Gastroesophageal sphincter (tissue), 3 donors: ENCODE results near the gene GXYLT2.

ENCODE experiments used
- POLR2A ChIP-seq, 2 donors: fragments of 450-650 bp; IDR thresholded peaks; one replicate each; pipeline ENCODE4 v1.6.1; 2017; ENCODE audit warnings: antibody characterized with exemption in 2 of 2, mild to moderate bottlenecking in 2 of 2, moderate library complexity in 1 of 2
- POLR2AphosphoS5 ChIP-seq: sonication (generic); formaldehyde crosslinking; IDR thresholded peaks from one replicate; pipeline ENCODE4 v1.6.1; 2017; ENCODE audit warnings: antibody characterized with exemption
- TF ChIP-seq, protein P1 (sequence below), 4 experiments: fragments of 200-600 bp in 2 of 4; fragments of 450-650 bp in 2 of 4; sonication (generic) in 1 of 4; IDR thresholded peaks; one replicate each; pipeline ENCODE4 v1.5.1; 2017 to 2019; ENCODE audit warnings: antibody characterized with exemption in 4 of 4, mild to moderate bottlenecking in 2 of 4, moderate library complexity in 2 of 4

DNA sequence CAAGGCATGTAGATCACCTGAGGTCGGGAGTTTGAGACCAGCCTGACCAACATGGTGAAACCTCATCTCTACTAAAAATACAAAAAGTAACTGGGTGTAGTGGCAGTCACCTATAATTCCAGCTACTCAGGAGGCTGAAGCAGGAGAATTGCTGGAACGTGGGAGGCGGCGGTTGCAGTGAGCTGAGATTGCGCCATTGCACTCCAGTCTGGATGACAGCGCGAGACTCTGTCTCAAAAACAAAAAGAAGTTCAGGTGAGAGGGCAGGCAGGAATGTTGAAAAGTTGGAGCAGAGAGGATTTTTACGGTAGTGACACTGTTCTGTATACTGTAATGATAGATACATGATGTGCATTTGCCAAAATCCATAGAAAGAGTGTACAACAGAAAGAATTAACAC is 31.7 kb downstream of the GXYLT2 start:
- TF ChIP-seq, protein P1, sequence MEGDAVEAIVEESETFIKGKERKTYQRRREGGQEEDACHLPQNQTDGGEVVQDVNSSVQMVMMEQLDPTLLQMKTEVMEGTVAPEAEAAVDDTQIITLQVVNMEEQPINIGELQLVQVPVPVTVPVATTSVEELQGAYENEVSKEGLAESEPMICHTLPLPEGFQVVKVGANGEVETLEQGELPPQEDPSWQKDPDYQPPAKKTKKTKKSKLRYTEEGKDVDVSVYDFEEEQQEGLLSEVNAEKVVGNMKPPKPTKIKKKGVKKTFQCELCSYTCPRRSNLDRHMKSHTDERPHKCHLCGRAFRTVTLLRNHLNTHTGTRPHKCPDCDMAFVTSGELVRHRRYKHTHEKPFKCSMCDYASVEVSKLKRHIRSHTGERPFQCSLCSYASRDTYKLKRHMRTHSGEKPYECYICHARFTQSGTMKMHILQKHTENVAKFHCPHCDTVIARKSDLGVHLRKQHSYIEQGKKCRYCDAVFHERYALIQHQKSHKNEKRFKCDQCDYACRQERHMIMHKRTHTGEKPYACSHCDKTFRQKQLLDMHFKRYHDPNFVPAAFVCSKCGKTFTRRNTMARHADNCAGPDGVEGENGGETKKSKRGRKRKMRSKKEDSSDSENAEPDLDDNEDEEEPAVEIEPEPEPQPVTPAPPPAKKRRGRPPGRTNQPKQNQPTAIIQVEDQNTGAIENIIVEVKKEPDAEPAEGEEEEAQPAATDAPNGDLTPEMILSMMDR (IDR thresholded peaks at IDR 0.05), result no peak
- TF ChIP-seq POLR2A (IDR thresholded peaks at IDR 0.05), result no peak
- TF ChIP-seq POLR2AphosphoS5, result no peak
